HuH-7.5 (cell line): Measurements from ENCODE around the gene ZNF442.
"Not testable (repeated sequence)": the region's sequence is repeated elsewhere in the genome, so short reads cannot be mapped to it uniquely, and the experiment has no call there.

Experiments
- DNase-seq: peaks from one replicate; pipeline ENCODE4 v3.0.0; 2011; ENCODE audit warnings: low spot score

Gene ZNF442

DNA sequence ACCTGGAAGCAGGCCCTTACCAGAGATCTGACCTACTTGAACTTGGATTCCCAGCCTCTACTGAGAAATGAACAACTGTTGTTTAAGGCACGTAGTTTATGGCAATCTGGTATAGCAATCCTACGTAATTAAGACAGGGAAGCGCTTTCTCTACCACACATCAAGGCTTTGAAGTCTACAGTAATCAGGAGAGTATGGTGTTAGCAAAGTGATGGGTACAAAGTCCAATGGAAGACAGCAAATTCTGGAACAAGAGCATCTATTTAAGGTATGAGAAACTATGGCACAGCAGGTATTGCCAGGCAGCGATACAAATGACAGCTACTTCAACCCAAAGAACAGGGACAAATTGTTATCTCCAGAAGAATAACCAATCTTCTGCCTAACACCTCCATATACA is 35.1 kb downstream of the ZNF442 start:
- no peak for DNase-seq

DNA sequence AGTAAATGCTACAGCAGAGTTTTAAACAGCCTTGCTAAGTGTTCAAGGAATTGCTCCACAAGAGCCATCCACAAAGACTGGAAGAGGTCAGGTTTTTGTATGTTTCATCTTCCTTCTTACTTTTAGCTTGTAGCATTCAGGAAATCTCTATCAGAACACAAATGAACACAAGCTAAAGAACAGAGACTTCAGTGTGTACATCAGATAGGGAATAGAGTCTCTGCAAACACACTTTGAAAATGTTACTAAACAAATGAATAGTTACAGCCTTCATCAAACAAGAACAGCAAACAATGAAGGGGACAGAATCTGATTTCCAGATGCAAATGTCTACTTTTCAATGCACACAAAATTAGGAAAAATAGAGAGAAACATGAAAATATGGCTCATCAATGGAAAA is 39.8 kb downstream of the ZNF442 start:
- no peak for DNase-seq

DNA sequence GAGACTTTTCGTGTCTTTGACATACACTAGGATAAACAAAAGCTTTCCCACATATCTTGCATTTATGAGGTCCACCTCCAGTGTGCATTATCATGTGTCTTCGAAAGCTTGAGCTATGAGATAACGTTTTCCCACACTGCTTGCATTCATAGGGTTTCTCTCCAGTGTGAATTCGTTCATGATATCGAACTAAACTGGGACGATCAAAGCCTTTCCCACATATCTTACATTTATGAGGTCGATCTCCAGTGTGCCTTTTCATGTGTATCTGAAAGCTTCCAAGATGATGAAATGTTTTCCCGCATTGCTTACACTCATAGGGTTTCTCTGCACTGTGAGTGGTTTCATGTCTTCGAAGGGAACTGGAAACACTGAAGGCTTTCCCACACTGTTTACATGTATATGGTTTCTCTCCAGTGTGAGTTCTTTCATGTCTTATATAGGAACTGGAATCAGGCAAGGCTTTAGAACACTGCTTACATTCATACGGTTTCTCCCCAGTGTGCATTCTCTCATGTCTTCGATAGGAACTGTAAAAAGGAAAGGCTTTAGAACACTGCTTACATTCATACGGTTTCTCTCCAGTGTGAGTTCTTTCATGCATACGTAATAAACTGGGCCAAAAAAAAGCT is 46.6 kb downstream of the ZNF442 start:
- no peak for DNase-seq

DNA sequence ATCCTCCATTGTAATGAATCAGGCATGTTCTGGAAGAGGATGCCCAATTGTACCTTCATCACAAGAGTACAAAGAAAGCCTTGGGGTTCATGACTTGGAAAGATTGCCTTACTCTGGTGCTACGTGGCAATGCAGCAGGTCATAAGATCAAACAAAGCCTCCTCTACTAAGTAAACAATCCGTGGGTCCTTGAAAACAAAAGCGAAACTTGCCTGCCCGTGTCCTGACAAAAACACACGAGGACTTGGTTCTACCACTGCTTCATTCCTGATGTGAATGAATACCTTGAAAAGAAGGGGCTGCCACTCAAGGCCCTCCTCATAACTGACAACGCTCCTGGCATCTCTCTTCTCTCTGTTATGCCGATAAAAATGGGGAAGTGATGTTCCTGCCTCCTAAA is 50.9 kb downstream of the ZNF442 start:
- no peak for DNase-seq

DNA sequence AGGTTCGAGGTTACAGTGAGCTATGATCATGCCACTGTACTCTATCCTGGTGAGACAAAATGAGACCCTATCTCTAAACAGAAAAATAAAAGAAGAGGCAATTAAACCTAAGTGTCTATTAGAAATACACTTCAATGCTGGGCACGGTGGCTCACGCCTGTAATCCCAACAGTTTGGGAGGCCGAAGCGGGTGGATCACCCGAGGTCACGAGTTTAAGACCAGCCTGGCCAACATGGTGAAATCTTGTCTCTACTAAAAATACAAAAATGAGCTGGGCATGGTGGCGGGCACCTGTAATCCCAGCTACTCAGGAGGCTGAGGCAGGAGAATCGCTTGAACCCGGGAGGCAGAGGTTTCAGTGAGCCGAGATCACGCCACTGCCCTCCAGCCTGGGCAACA is 56.6 kb downstream of the ZNF442 start:
- not testable (repeated sequence) for DNase-seq
